GM20000 (cell line): ENCODE measurements around the gene USB1.

ENCODE experiments used
- DNase-seq: peaks from one replicate; pipeline ENCODE4 v3.0.0; 2012; ENCODE audit warnings: low spot score
- CTCF ChIP-seq: IDR thresholded peaks from 2 replicates; pipeline ENCODE4 v1.5.1; 2012; ENCODE audit warnings: mild to moderate bottlenecking, control low read depth; ENCODE audit errors: extremely low read depth, missing control alignments

The USB1 gene

GRCh38 chr16:58070585-58070984 is 69.4 kb downstream of the USB1 start:
- no peak for TF ChIP-seq CTCF

More at GRCh38 chr16:58070585-58070984, 69.4 kb downstream of the USB1 start:
- DNase-seq: no peak
